H9 (cell line): ENCODE results near the gene ZSCAN9. TPM values are rescaled to one million over a fixed set of nuclear protein-coding genes. Genes with fewer than 3 reads are reported as not detected.

Source experiments
- DNase-seq: peaks from one replicate; pipeline ENCODE4 v3.0.0-alpha.2; 2017
- H2AFZ ChIP-seq: one replicate; pipeline ENCODE4 v1.6.1; 2013; ENCODE audit warnings: mild to moderate bottlenecking, low read length, control low read depth, moderate library complexity
- H2AK5ac ChIP-seq: 2 replicates; pipeline ENCODE4 v1.6.1; 2013; ENCODE audit warnings: low read length, control low read depth, mixed read lengths; ENCODE audit not compliant: insufficient read length
- H2BK120ac ChIP-seq: one replicate; pipeline ENCODE4 v1.6.1; 2013; ENCODE audit warnings: low read depth, mild to moderate bottlenecking, low read length, control low read depth, inconsistent platforms; ENCODE audit not compliant: poor library complexity, severe bottlenecking
- H2BK12ac ChIP-seq: 2 replicates; pipeline ENCODE4 v1.6.1; 2013; ENCODE audit warnings: low read length, control low read depth, mixed read lengths, low read depth; ENCODE audit not compliant: insufficient read length
- H2BK15ac ChIP-seq: 2 replicates; pipeline ENCODE4 v1.6.1; 2013; ENCODE audit warnings: low read depth, low read length, control low read depth
- H2BK20ac ChIP-seq: one replicate; pipeline ENCODE4 v1.6.1; 2013; ENCODE audit warnings: low read depth, mild to moderate bottlenecking, low read length, control low read depth, inconsistent platforms; ENCODE audit not compliant: poor library complexity, severe bottlenecking
- H2BK5ac ChIP-seq: 2 replicates; pipeline ENCODE4 v1.6.1; 2013; ENCODE audit warnings: low read length, control low read depth, mixed read lengths; ENCODE audit not compliant: insufficient read length
- H3K14ac ChIP-seq: 2 replicates; pipeline ENCODE4 v1.6.1; 2013; ENCODE audit warnings: low read length, control low read depth; ENCODE audit not compliant: insufficient read depth
- H3K18ac ChIP-seq: 2 replicates; pipeline ENCODE4 v1.6.1; 2013; ENCODE audit warnings: low read depth, mild to moderate bottlenecking, mixed read lengths, low read length, control low read depth; ENCODE audit not compliant: insufficient read length
- H3K23ac ChIP-seq: 2 replicates; pipeline ENCODE4 v1.6.1; 2013; ENCODE audit warnings: low read length, control low read depth, mixed read lengths, low read depth; ENCODE audit not compliant: insufficient read length
- H3K23me2 ChIP-seq: 2 replicates; pipeline ENCODE4 v1.6.1; 2013; ENCODE audit warnings: low read depth, mild to moderate bottlenecking, mixed read lengths, low read length, control low read depth; ENCODE audit not compliant: insufficient read length, poor library complexity, severe bottlenecking
- H3K27ac ChIP-seq: 2 replicates; pipeline ENCODE4 v1.5.1; 2013; ENCODE audit warnings: low read length, control low read depth, mixed read lengths, low read depth; ENCODE audit not compliant: insufficient read length
- H3K27me3 ChIP-seq: 2 replicates; pipeline ENCODE4 v1.6.1; 2013; ENCODE audit warnings: low read length, control low read depth, inconsistent platforms; ENCODE audit not compliant: insufficient read depth
- H3K4ac ChIP-seq: 2 replicates; pipeline ENCODE4 v1.6.1; 2013; ENCODE audit warnings: low read depth, mild to moderate bottlenecking, control low read depth, inconsistent platforms, low read length, moderate library complexity
- H3K4me1 ChIP-seq: 2 replicates; pipeline ENCODE4 v1.6.1; 2013; ENCODE audit warnings: low read length, control low read depth, inconsistent platforms; ENCODE audit not compliant: insufficient read depth
- H3K4me2 ChIP-seq: 2 replicates; pipeline ENCODE4 v1.6.1; 2013; ENCODE audit warnings: low read length, control low read depth, mixed read lengths; ENCODE audit not compliant: insufficient read length, insufficient read depth
- H3K56ac ChIP-seq: 2 replicates; pipeline ENCODE4 v1.6.1; 2013; ENCODE audit warnings: low read depth, mild to moderate bottlenecking, mixed read lengths, low read length, control low read depth; ENCODE audit not compliant: insufficient read length
- H3K79me1 ChIP-seq: 2 replicates; pipeline ENCODE4 v1.6.1; 2013; ENCODE audit warnings: low read depth, mild to moderate bottlenecking, moderate library complexity, low read length, control low read depth, inconsistent platforms; ENCODE audit not compliant: insufficient read depth, poor library complexity, severe bottlenecking
- H3K79me2 ChIP-seq: 2 replicates; pipeline ENCODE4 v1.6.1; 2013; ENCODE audit warnings: low read length, control low read depth, inconsistent platforms; ENCODE audit not compliant: insufficient read depth
- H3K9ac ChIP-seq: 2 replicates; pipeline ENCODE4 v1.6.1; 2013; ENCODE audit warnings: low read length, control low read depth, mixed read lengths; ENCODE audit not compliant: insufficient read length; ENCODE audit errors: extremely low read depth
- H3K9me3 ChIP-seq: one replicate; pipeline ENCODE4 v1.6.1; 2013; ENCODE audit warnings: low read depth, low read length, inconsistent platforms; ENCODE audit not compliant: control insufficient read depth
- H3T11ph ChIP-seq: one replicate; pipeline ENCODE4 v1.6.1; 2013; ENCODE audit warnings: mild to moderate bottlenecking, low read length, control low read depth, inconsistent platforms
- H4K20me1 ChIP-seq: one replicate; pipeline ENCODE4 v1.6.1; 2013; ENCODE audit not compliant: control insufficient read depth, insufficient read length, insufficient read depth
- H4K5ac ChIP-seq: 2 replicates; pipeline ENCODE4 v1.6.1; 2013; ENCODE audit warnings: low read depth, mild to moderate bottlenecking, mixed read lengths, low read length, control low read depth; ENCODE audit not compliant: insufficient read length
- H4K8ac ChIP-seq: replicated peaks from 2 replicates; pipeline ENCODE4 v1.6.1; 2013; ENCODE audit warnings: low read length, control low read depth, mixed read lengths, low read depth; ENCODE audit not compliant: insufficient read length
- H4K91ac ChIP-seq: 2 replicates; pipeline ENCODE4 v1.6.1; 2013; ENCODE audit warnings: low read depth, mild to moderate bottlenecking, moderate library complexity, mixed read lengths, low read length, control low read depth; ENCODE audit not compliant: insufficient read length
- H3K27ac Mint-ChIP-seq, 3 experiments: 2 replicates in 2 of 3; 3 replicates in 1 of 3; pipeline ENCODE4 v1.8.0; 2020 to 2021; ENCODE audit warnings: mixed read lengths in 3 of 3, mild to moderate bottlenecking in 1 of 3, moderate library complexity in 1 of 3
- H3K27me3 Mint-ChIP-seq: 2 replicates; pipeline ENCODE4 v1.8.0; 2021; ENCODE audit warnings: low read depth, mild to moderate bottlenecking, moderate library complexity, mixed read lengths
- H3K36me3 Mint-ChIP-seq, 3 experiments: 2 replicates in 2 of 3; 3 replicates in 1 of 3; pipeline ENCODE4 v1.8.0; 2020 to 2021; ENCODE audit warnings: low read depth in 3 of 3, mixed read lengths in 3 of 3; ENCODE audit not compliant: insufficient read depth in 1 of 3
- H3K4me1 Mint-ChIP-seq, 2 experiments: 2 replicates each; pipeline ENCODE4 v1.8.0; 2020; ENCODE audit warnings: mixed read lengths in 2 of 2
- H3K4me3 Mint-ChIP-seq, 2 experiments: 2 replicates in 1 of 2; 3 replicates in 1 of 2; pipeline ENCODE4 v1.8.0; 2020 to 2021; ENCODE audit warnings: mild to moderate bottlenecking in 2 of 2, mixed read lengths in 2 of 2, moderate library complexity in 1 of 2
- H3K9me3 Mint-ChIP-seq, 2 experiments: 2 replicates in 1 of 2; 3 replicates in 1 of 2; pipeline ENCODE4 v1.8.0; 2020; ENCODE audit warnings: mild to moderate bottlenecking in 2 of 2, mixed read lengths in 2 of 2, moderate library complexity in 1 of 2
- WGBS: extraction: QIAGEN DNeasy Blood & Tissue Kit; methylation state at CpG from one replicate; pipeline ENCODE4 v1.1.7; 2013; ENCODE audit warnings: missing lambda C conversion rate, low lambda C conversion rate, mixed read lengths; ENCODE audit not compliant: insufficient read length; ENCODE audit errors: extremely low coverage; 5-methylcytosine and 5-hydroxymethylcytosine counted together
- total RNA-seq: library from RNA; stranded (reverse); gene quantifications from 2 replicates; pipeline ENCODE4 v1.2.1, GENCODE V29; 2021
- TF ChIP-seq, protein P1 (sequence below): fragments of 200-600 bp; sonication (generic); conservative IDR thresholded peaks from 3 replicates; pipeline ENCODE4 v1.8.0; 2021; ENCODE audit warnings: antibody characterized with exemption, mild to moderate bottlenecking

The ZSCAN9 gene
- total RNA-seq, 1 experiment from 2014 or later = 11.5 TPM

GRCh38 chr6:28200020-28200419, 25.1 kb upstream of the ZSCAN9 start:
- no CpG with 5 or more reads among the region's 1 CpG for WGBS
- H4K5ac ChIP-seq = no peak overlapping the region
- H3K4me3 Mint-ChIP-seq = no peak overlapping the region

More at GRCh38 chr6:28200020-28200419, 25.1 kb upstream of the ZSCAN9 start:
- H3T11ph ChIP-seq = no peak overlapping the region
- no peak overlapping the region for H3K4me2 ChIP-seq
- no peaks in the 10 kb centered on the region for H3K23me2 ChIP-seq
- H3K27ac ChIP-seq = no peak overlapping the region
- Mint-ChIP-seq H3K27me3 (peaks cover 74% of the 10 kb centered on the region), H3K4me1 (peaks cover 2 to 3% of the 10 kb centered on the region in 2 experiments; a peak in 2 of 4 replicates), H3K9me3 (peaks cover 23 to 28% of the 10 kb centered on the region in 2 experiments), H3K27ac (no peak overlapping the region), H3K36me3 (no peaks in the 10 kb centered on the region)
- H3K23ac ChIP-seq = no peak overlapping the region
- no peak overlapping the region for H2BK15ac ChIP-seq
- no peak overlapping the region for H2BK120ac ChIP-seq
- TF ChIP-seq, protein P1, sequence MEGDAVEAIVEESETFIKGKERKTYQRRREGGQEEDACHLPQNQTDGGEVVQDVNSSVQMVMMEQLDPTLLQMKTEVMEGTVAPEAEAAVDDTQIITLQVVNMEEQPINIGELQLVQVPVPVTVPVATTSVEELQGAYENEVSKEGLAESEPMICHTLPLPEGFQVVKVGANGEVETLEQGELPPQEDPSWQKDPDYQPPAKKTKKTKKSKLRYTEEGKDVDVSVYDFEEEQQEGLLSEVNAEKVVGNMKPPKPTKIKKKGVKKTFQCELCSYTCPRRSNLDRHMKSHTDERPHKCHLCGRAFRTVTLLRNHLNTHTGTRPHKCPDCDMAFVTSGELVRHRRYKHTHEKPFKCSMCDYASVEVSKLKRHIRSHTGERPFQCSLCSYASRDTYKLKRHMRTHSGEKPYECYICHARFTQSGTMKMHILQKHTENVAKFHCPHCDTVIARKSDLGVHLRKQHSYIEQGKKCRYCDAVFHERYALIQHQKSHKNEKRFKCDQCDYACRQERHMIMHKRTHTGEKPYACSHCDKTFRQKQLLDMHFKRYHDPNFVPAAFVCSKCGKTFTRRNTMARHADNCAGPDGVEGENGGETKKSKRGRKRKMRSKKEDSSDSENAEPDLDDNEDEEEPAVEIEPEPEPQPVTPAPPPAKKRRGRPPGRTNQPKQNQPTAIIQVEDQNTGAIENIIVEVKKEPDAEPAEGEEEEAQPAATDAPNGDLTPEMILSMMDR = no peak
- DNase-seq = no peak
- no peak overlapping the region for H2AK5ac ChIP-seq
- no peak overlapping the region for H2BK5ac ChIP-seq
- no peak overlapping the region for H3K14ac ChIP-seq
- no peak overlapping the region for H3K9ac ChIP-seq
- no peak overlapping the region for H2BK20ac ChIP-seq
- no peak overlapping the region for H4K91ac ChIP-seq
- no peak overlapping the region for H3K56ac ChIP-seq
- H3K27me3 ChIP-seq = peaks cover 1% of the 10 kb centered on the region; the same call in 1 of the 2 replicates
- no peak overlapping the region for H4K8ac ChIP-seq
- H3K4me1 ChIP-seq = peaks cover 3% of the 10 kb centered on the region; the same call in 1 of the 2 replicates
- H3K79me1 ChIP-seq = no peaks in the 10 kb centered on the region
- no peaks in the 10 kb centered on the region for H3K9me3 ChIP-seq
- no peak overlapping the region for H3K18ac ChIP-seq
- H4K20me1 ChIP-seq = peaks cover 2% of the 10 kb centered on the region
- H3K4ac ChIP-seq = no peak overlapping the region
- H3K79me2 ChIP-seq = no peaks in the 10 kb centered on the region
- no peak overlapping the region for H2AFZ ChIP-seq
- H2BK12ac ChIP-seq = no peak overlapping the region
